ENCODE measurements around the gene AHDC1. TPM values are rescaled to one million over a fixed set of nuclear protein-coding genes. Genes with fewer than 3 reads are reported as not detected.
"Not testable (repeated sequence)": the region's sequence is repeated elsewhere in the genome, so short reads cannot be mapped to it uniquely, and the experiment has no call there.

The AHDC1 gene
- polyA plus RNA-seq, 3 donors = 0.16 to 3.3 (median 0.30) TPM

DNA sequence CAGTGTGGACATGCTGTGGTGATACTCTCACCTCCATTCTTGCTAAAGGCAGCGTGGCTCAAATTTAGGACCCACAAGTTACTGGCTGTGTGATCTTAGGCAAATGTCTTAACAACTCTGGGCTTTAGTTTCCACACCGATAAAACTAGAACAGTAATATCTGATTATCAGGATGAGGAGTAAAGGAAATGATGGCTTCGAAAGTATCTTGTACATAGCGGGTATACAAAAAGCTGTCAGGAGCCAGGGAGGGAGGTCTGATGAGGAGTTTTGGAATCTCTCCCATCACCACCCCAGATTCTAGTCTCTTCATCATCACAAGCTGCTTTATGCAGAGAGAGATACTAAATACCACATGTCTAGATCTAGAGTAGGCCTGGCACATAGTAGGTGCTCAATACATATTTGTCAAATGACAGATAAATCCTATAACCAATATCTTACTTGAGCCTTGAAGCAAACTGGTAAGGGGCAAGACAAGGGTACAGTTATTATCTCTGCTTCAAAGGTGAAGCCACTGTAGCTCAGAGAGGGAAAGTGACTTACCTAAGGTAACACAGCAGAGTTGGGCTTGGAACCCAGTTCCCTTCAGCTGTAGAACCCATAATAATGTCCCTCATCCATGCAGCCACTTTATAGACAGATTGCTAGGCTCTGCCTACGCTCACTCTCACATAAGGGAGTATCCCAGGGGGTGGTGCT lies 40.6 kb upstream of the AHDC1 start:
- no peak overlapping the region for H2AFZ ChIP-seq (ENCODE audit: insufficient read depth, low read depth, low read length, poor library complexity, severe bottlenecking)
- H3K27me3 ChIP-seq (ENCODE audit: control insufficient read depth in 2 of 2, insufficient read depth in 2 of 2, low read length in 2 of 2) = no peaks in the 10 kb centered on the region
- no peaks in the 10 kb centered on the region for H3K36me3 ChIP-seq (replicated peaks in 1 of 2; ENCODE audit: control insufficient read depth in 1 of 2, insufficient read depth in 2 of 2, low read length in 2 of 2)
- H3K27ac ChIP-seq (ENCODE audit: low read depth in 1 of 2, low read length in 2 of 2) = no peak overlapping the region
- 93% methylated on average over 2 of the region's 5 CpGs for WGBS (ENCODE audit: insufficient coverage)
- peaks cover 22 to 34% of the 10 kb centered on the region in 2 donors for H3K4me1 ChIP-seq (ENCODE audit: control insufficient read depth in 1 of 2, insufficient read depth in 2 of 2, low read length in 2 of 2)
- intact Hi-C loops (cut with micrococcal nuclease) = loop anchor here (5.0 kb wide), 1 partner anchor 37 kb away; no protein-coding TSS in a partner anchor
- H3K36me3 Mint-ChIP-seq = no peaks in the 10 kb centered on the region
- no peak overlapping the region for H3K4me3 Mint-ChIP-seq
- no peak for DNase-seq
- TF ChIP-seq, protein P1, sequence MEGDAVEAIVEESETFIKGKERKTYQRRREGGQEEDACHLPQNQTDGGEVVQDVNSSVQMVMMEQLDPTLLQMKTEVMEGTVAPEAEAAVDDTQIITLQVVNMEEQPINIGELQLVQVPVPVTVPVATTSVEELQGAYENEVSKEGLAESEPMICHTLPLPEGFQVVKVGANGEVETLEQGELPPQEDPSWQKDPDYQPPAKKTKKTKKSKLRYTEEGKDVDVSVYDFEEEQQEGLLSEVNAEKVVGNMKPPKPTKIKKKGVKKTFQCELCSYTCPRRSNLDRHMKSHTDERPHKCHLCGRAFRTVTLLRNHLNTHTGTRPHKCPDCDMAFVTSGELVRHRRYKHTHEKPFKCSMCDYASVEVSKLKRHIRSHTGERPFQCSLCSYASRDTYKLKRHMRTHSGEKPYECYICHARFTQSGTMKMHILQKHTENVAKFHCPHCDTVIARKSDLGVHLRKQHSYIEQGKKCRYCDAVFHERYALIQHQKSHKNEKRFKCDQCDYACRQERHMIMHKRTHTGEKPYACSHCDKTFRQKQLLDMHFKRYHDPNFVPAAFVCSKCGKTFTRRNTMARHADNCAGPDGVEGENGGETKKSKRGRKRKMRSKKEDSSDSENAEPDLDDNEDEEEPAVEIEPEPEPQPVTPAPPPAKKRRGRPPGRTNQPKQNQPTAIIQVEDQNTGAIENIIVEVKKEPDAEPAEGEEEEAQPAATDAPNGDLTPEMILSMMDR (IDR thresholded peaks at IDR 0.05) = no peak
- no peak overlapping the region for H3K4me2 ChIP-seq (replicated peaks; ENCODE audit: extremely low read depth, low read length, poor library complexity, severe bottlenecking)
- peaks cover 33% of the 10 kb centered on the region for H3K4me1 Mint-ChIP-seq
- no peak overlapping the region for H3K9ac ChIP-seq (ENCODE audit: insufficient read depth, low read length, poor library complexity, severe bottlenecking)
- no peaks in the 10 kb centered on the region for H3K9me3 Mint-ChIP-seq
- peaks cover 0 to 3% (median 2%) of the 10 kb centered on the region in 3 donors for H3K27me3 Mint-ChIP-seq (ENCODE audit: low read depth in 3 of 3)
- no peaks in the 10 kb centered on the region for H3K79me2 ChIP-seq (ENCODE audit: insufficient read depth, low read length)
- no peaks in the 10 kb centered on the region for H4K20me1 ChIP-seq (ENCODE audit: insufficient read depth, low read length)
- no peaks in the 10 kb centered on the region for H3K9me3 ChIP-seq (replicated peaks in 1 of 2; ENCODE audit: control insufficient read depth in 1 of 2, insufficient read depth in 1 of 2, low read length in 2 of 2)
- no peak overlapping the region for H3K4me3 ChIP-seq (replicated peaks in 1 of 3; ENCODE audit: low read depth in 2 of 3, low read length in 3 of 3)
- H3K27ac Mint-ChIP-seq = peak overlapping the region in 1 of 7 donors; percentile 35

GRCh38 chr1:27643600-27644368 lies 39.8 kb upstream of the AHDC1 start:
- no peak overlapping the region for H2AFZ ChIP-seq (ENCODE audit: insufficient read depth, low read depth, low read length, poor library complexity, severe bottlenecking)

GRCh38 chr1:27640514-27640913 lies 36.6 kb upstream of the AHDC1 start:
- not testable (repeated sequence) for H2AFZ ChIP-seq (ENCODE audit: insufficient read depth, low read depth, low read length, poor library complexity, severe bottlenecking); H3K9me3 Mint-ChIP-seq; H3K79me2 ChIP-seq (ENCODE audit: insufficient read depth, low read length); H3K27me3 ChIP-seq (ENCODE audit: control insufficient read depth in 2 of 2, insufficient read depth in 2 of 2, low read length in 2 of 2); H3K27me3 Mint-ChIP-seq (ENCODE audit: low read depth in 3 of 3); H4K20me1 ChIP-seq (ENCODE audit: insufficient read depth, low read length); H3K4me3 Mint-ChIP-seq; H3K4me2 ChIP-seq (replicated peaks; ENCODE audit: extremely low read depth, low read length, poor library complexity, severe bottlenecking); H3K4me3 ChIP-seq (replicated peaks in 1 of 3; ENCODE audit: low read depth in 2 of 3, low read length in 3 of 3); H3K36me3 Mint-ChIP-seq; H3K9ac ChIP-seq (ENCODE audit: insufficient read depth, low read length, poor library complexity, severe bottlenecking); H3K9me3 ChIP-seq (replicated peaks in 1 of 2; ENCODE audit: control insufficient read depth in 1 of 2, insufficient read depth in 1 of 2, low read length in 2 of 2); H3K36me3 ChIP-seq (replicated peaks in 1 of 2; ENCODE audit: control insufficient read depth in 1 of 2, insufficient read depth in 2 of 2, low read length in 2 of 2)
- Histone ChIP-seq H3K27ac (ENCODE audit: low read depth in 1 of 2, low read length in 2 of 2) (peak overlapping the region in 1 of 2 donors; percentile 20), H3K4me1 (ENCODE audit: control insufficient read depth in 1 of 2, insufficient read depth in 2 of 2, low read length in 2 of 2) (peaks cover 50 to 55% of the 10 kb centered on the region in 2 donors)
- intact Hi-C loops (cut with micrococcal nuclease) = loop anchor here (2.0 to 5.0 kb wide), 2 partner anchors 14 to 33 kb away; no protein-coding TSS in a partner anchor
- DNase-seq = peak in 1 of 3 donors; percentile 42
- Mint-ChIP-seq H3K27ac (peak overlapping the region in 6 of 7 donors; percentile 60 to 85 (median 70)), H3K4me1 (peaks cover 51% of the 10 kb centered on the region)
- no CpG with 5 or more reads among the region's 9 CpGs for WGBS (ENCODE audit: insufficient coverage)

More at GRCh38 chr1:27643600-27644368, 39.8 kb upstream of the AHDC1 start:
- H3K79me2 ChIP-seq (ENCODE audit: insufficient read depth, low read length) = no peaks in the 10 kb centered on the region
- H3K9me3 ChIP-seq (replicated peaks in 1 of 2; ENCODE audit: control insufficient read depth in 1 of 2, insufficient read depth in 1 of 2, low read length in 2 of 2) = no peaks in the 10 kb centered on the region
- Mint-ChIP-seq H3K4me1 (peaks cover 32% of the 10 kb centered on the region), H3K36me3 (no peaks in the 10 kb centered on the region), H3K9me3 (no peaks in the 10 kb centered on the region), H3K4me3 (no peak overlapping the region), H3K27ac (peak overlapping the region in 4 of 7 donors; percentile 66 to 82 (median 71)), H3K27me3 (ENCODE audit: low read depth in 3 of 3) (peaks cover 0 to 3% (median 2%) of the 10 kb centered on the region in 3 donors)
- H3K27me3 ChIP-seq (ENCODE audit: control insufficient read depth in 2 of 2, insufficient read depth in 2 of 2, low read length in 2 of 2) = no peaks in the 10 kb centered on the region
- no peaks in the 10 kb centered on the region for H4K20me1 ChIP-seq (ENCODE audit: insufficient read depth, low read length)
- H3K4me3 ChIP-seq (replicated peaks in 1 of 3; ENCODE audit: low read depth in 2 of 3, low read length in 3 of 3) = no peak overlapping the region
- WGBS (ENCODE audit: insufficient coverage) = 35% methylated on average over 13 of the region's 13 CpGs
- H3K4me2 ChIP-seq (replicated peaks; ENCODE audit: extremely low read depth, low read length, poor library complexity, severe bottlenecking) = no peak overlapping the region
- TF ChIP-seq, protein P1 (IDR thresholded peaks at IDR 0.05) = peak; percentile 74
- H3K9ac ChIP-seq (ENCODE audit: insufficient read depth, low read length, poor library complexity, severe bottlenecking) = no peak overlapping the region
- H3K4me1 ChIP-seq (ENCODE audit: control insufficient read depth in 1 of 2, insufficient read depth in 2 of 2, low read length in 2 of 2) = peaks cover 22 to 32% of the 10 kb centered on the region in 2 donors
- no peaks in the 10 kb centered on the region for H3K36me3 ChIP-seq (replicated peaks in 1 of 2; ENCODE audit: control insufficient read depth in 1 of 2, insufficient read depth in 2 of 2, low read length in 2 of 2)
- H3K27ac ChIP-seq (ENCODE audit: low read depth in 1 of 2, low read length in 2 of 2) = no peak overlapping the region
- intact Hi-C loops (cut with micrococcal nuclease) = loop anchor here (5.0 kb wide), 1 partner anchor 36 kb away; no protein-coding TSS in a partner anchor
- peak; percentile 62 to 74 (median 65) for DNase-seq

Data from CD14-positive monocyte (primary cell).